ENCODE data around the gene UNC45A. TPM values are rescaled to one million over a fixed set of nuclear protein-coding genes. Genes with fewer than 3 reads are reported as not detected.

UNC45A gene
- 64.3 and 74.7 TPM in 2 replicates for total RNA-seq

GRCh38 chr15:90934949-90935751 lies at the start of gene UNC45A:
Gene UNC45A, plus strand, starts transcription at chr15:90935285. Its CDS starts 40 bp downstream, at chr15:90935325.

GRCh38 chr15:90902840-90903732 lies 32.0 kb upstream of the UNC45A start, which contains the start of gene MAN2A2:
Gene MAN2A2, plus strand, starts transcription at chr15:90903302. Its CDS starts 906 bp downstream, at chr15:90904208.

GRCh38 chr15:90931828-90932659 lies 3.0 kb upstream of the UNC45A start, which contains the start of gene HDDC3:
Gene HDDC3, minus strand, starts transcription at chr15:90932549. Its CDS starts 9 bp downstream, at chr15:90932540.

GRCh38 chr15:90954712-90955623 lies 19.9 kb downstream of the UNC45A start, which contains the start of gene RCCD1:
Gene RCCD1, plus strand, starts transcription at chr15:90954884. Its CDS starts 1,851 bp downstream, at chr15:90956735.

GRCh38 chr15:90994417-90995311 lies 59.6 kb downstream of the UNC45A start, which contains the start of gene PRC1:
Gene PRC1, minus strand, starts transcription at chr15:90994535. Its CDS starts 118 bp downstream, at chr15:90994417.

Small RNA genes lying within 50 kb of the gene (small RNA-seq; reads per million reads assigned to genes)
- gene RF00019 (ENCODE audit: low replicate concordance): not detected

Other genes starting within 250 kb of the UNC45A start
- gene BLM, start 217.9 kb upstream of the UNC45A start, total RNA-seq: 0.44 and 17.0 TPM in 2 replicates
- 72.0 and 142 TPM in 2 replicates for gene FURIN, start 66.7 kb upstream of the UNC45A start, total RNA-seq
- gene FES, start 50.8 kb upstream of the UNC45A start, total RNA-seq: 8.3 and 8.8 TPM in 2 replicates
- gene MAN2A2, start 32.0 kb upstream of the UNC45A start, total RNA-seq: 13.8 and 20.8 TPM in 2 replicates
- gene HDDC3, start 2.7 kb upstream of the UNC45A start, total RNA-seq: 9.7 and 11.8 TPM in 2 replicates
- 5.9 and 16.0 TPM in 2 replicates for gene RCCD1, start 19.6 kb downstream of the UNC45A start, total RNA-seq
- 7.0 and 242 TPM in 2 replicates for gene PRC1, start 59.2 kb downstream of the UNC45A start, total RNA-seq
- gene VPS33B, start 87.3 kb downstream of the UNC45A start, total RNA-seq: 9.8 and 10.2 TPM in 2 replicates
- under 0.01 TPM in 1 of 2 replicates, not detected in the other for gene SV2B, start 165.0 kb downstream of the UNC45A start, total RNA-seq